SU-DHL-6 (cell line): ENCODE results near the gene LSM14B.

Experiments
- CTCF ChIP-seq: fragments of 200-600 bp; sonication (generic); IDR thresholded peaks from one replicate; pipeline ENCODE4 v1.5.1; 2017; ENCODE audit warnings: antibody characterized with exemption, mild to moderate bottlenecking, low read length, moderate library complexity; ENCODE audit not compliant: insufficient read depth, poor library complexity, severe bottlenecking
- EZH2phosphoT487 ChIP-seq: fragments of 200-600 bp; sonication (generic), shearing (Covaris generic); conservative IDR thresholded peaks from 2 replicates; pipeline ENCODE4 v1.6.1; 2018; ENCODE audit warnings: mild to moderate bottlenecking, antibody characterized with exemption, low read length, moderate library complexity, mixed read lengths

GRCh38 chr20:62119115-62119514, 3.2 kb upstream of the LSM14B start:
- TF ChIP-seq EZH2phosphoT487 (no peak), CTCF (no peak)
